Measurements from ENCODE around the gene SLC4A2.

GRCh38 chr7:151031011-151031410 lies 28.4 kb upstream of the SLC4A2 start:
- no peak for TF ChIP-seq CTCF (IDR thresholded peaks at IDR 0.05; ENCODE audit: low read length)
- no peak for TF ChIP-seq EZH2 (optimal IDR thresholded peaks at IDR 0.05; ENCODE audit: low read depth, low read length)
- no peak for TF ChIP-seq EZH2phosphoT487 (IDR thresholded peaks at IDR 0.05; ENCODE audit: low read length)

All from MM.1S (cell line).